K562 (cell line): ENCODE results near the gene RNF213.

Experiments
- CC2D1A ChIP-seq: fragments of 450-650 bp; IDR thresholded peaks from 2 replicates; pipeline ENCODE4 v1.6.1; 2017; ENCODE audit warnings: mild to moderate bottlenecking
- ELF4 ChIP-seq: fragments of 450-650 bp; formaldehyde crosslinking; IDR thresholded peaks from 2 replicates; pipeline ENCODE4 v1.4.0; 2022; ENCODE audit warnings: missing genetic modification characterization
- EZH2 ChIP-seq: IDR thresholded peaks from 2 replicates; pipeline ENCODE4 v1.6.1; 2012; ENCODE audit warnings: low read depth, mild to moderate bottlenecking, inconsistent platforms, low read length, borderline replicate concordance
- TAF1 ChIP-seq: IDR thresholded peaks from 2 replicates; pipeline ENCODE4 v1.6.1; 2011; ENCODE audit warnings: mild to moderate bottlenecking, low read length, moderate library complexity; ENCODE audit not compliant: insufficient read depth, control insufficient read depth, severe bottlenecking; ENCODE audit errors: extremely low read depth
- YY1 ChIP-seq, 3 experiments: IDR thresholded peaks; 2 replicates each; pipeline ENCODE4 v1.6.1; 2011; ENCODE audit warnings: low read length in 2 of 3, mild to moderate bottlenecking in 2 of 3, moderate library complexity in 2 of 3, borderline replicate concordance in 1 of 3, control low read depth in 1 of 3, low read depth in 1 of 3; ENCODE audit not compliant: insufficient read depth in 3 of 3, insufficient replicate concordance in 2 of 3, control insufficient read depth in 1 of 3, insufficient read length in 1 of 3; ENCODE audit errors: extremely low read depth in 1 of 3
- TF ChIP-seq, protein P1 (sequence below), 2 experiments: IDR thresholded peaks; 2 replicates each; pipeline ENCODE4 v1.6.1; 2011; ENCODE audit warnings: borderline replicate concordance in 1 of 2, control low read depth in 1 of 2, low read depth in 1 of 2, low read length in 1 of 2, mild to moderate bottlenecking in 1 of 2, mixed read lengths in 1 of 2, moderate library complexity in 1 of 2; ENCODE audit not compliant: insufficient read depth in 1 of 2, insufficient read length in 1 of 2, poor library complexity in 1 of 2, severe bottlenecking in 1 of 2; ENCODE audit errors: extremely low read depth in 1 of 2
- TF ChIP-seq, protein P2 (sequence below): sonication (generic); formaldehyde crosslinking; IDR thresholded peaks from 2 replicates; pipeline ENCODE4 v1.8.0; 2022; ENCODE audit warnings: mild to moderate bottlenecking, missing genetic modification reagents
- TF ChIP-seq, protein P3 (sequence below), 3 experiments: fragments of 200-800 bp in 1 of 3; fragments of 250-450 bp in 1 of 3; fragments of 450-650 bp in 1 of 3; sonication (Bioruptor Pico) in 1 of 3; sonication (Bioruptor generic) in 1 of 3; formaldehyde crosslinking in 1 of 3; IDR thresholded peaks; 2 replicates each; pipeline versions ENCODE4 v1.6.1 to v1.8.0; 2016 to 2022; ENCODE audit warnings: mild to moderate bottlenecking in 2 of 3, missing genetic modification characterization in 2 of 3, missing compliant biosample characterization in 1 of 3, moderate library complexity in 1 of 3

DNA sequence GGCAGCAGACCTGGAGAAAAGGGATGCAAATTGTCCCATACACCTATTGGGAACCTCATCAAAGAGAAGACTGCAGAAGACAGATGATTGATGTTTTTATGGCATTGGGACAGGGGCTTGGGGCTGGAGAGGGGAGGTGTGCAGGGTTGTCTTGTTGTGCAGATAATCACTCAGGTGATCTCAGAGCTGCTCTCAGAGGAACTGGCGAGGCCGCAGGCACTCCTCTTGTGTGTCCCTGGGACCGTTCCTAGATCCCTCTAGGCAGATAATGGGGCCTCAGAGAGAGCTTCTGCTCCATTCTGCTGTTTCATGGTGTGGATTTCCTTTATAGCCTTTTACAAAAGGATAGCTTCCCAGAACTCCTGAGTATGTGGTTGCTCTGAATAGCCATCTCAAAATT is 1.6 kb downstream of the RNF213 start:
- TF ChIP-seq, protein P1, sequence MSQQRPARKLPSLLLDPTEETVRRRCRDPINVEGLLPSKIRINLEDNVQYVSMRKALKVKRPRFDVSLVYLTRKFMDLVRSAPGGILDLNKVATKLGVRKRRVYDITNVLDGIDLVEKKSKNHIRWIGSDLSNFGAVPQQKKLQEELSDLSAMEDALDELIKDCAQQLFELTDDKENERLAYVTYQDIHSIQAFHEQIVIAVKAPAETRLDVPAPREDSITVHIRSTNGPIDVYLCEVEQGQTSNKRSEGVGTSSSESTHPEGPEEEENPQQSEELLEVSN (IDR thresholded peaks at IDR 0.05; ENCODE audit: borderline replicate concordance in 1 of 2, extremely low read depth in 1 of 2, insufficient read depth in 1 of 2, insufficient read length in 1 of 2, low read depth in 1 of 2, low read length in 1 of 2, poor library complexity in 1 of 2, severe bottlenecking in 1 of 2): no peak
- TF ChIP-seq ELF4 (no peak), CC2D1A (no peak), EZH2 (no peak), YY1 (IDR thresholded peaks at IDR 0.05; ENCODE audit: borderline replicate concordance in 1 of 3, control insufficient read depth in 1 of 3, extremely low read depth in 1 of 3, insufficient read depth in 3 of 3, insufficient read length in 1 of 3, insufficient replicate concordance in 2 of 3, low read depth in 1 of 3, low read length in 2 of 3) (no peak), TAF1 (no peak)
- TF ChIP-seq, protein P2, sequence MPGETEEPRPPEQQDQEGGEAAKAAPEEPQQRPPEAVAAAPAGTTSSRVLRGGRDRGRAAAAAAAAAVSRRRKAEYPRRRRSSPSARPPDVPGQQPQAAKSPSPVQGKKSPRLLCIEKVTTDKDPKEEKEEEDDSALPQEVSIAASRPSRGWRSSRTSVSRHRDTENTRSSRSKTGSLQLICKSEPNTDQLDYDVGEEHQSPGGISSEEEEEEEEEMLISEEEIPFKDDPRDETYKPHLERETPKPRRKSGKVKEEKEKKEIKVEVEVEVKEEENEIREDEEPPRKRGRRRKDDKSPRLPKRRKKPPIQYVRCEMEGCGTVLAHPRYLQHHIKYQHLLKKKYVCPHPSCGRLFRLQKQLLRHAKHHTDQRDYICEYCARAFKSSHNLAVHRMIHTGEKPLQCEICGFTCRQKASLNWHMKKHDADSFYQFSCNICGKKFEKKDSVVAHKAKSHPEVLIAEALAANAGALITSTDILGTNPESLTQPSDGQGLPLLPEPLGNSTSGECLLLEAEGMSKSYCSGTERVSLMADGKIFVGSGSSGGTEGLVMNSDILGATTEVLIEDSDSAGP: no peak
- TF ChIP-seq, protein P3, sequence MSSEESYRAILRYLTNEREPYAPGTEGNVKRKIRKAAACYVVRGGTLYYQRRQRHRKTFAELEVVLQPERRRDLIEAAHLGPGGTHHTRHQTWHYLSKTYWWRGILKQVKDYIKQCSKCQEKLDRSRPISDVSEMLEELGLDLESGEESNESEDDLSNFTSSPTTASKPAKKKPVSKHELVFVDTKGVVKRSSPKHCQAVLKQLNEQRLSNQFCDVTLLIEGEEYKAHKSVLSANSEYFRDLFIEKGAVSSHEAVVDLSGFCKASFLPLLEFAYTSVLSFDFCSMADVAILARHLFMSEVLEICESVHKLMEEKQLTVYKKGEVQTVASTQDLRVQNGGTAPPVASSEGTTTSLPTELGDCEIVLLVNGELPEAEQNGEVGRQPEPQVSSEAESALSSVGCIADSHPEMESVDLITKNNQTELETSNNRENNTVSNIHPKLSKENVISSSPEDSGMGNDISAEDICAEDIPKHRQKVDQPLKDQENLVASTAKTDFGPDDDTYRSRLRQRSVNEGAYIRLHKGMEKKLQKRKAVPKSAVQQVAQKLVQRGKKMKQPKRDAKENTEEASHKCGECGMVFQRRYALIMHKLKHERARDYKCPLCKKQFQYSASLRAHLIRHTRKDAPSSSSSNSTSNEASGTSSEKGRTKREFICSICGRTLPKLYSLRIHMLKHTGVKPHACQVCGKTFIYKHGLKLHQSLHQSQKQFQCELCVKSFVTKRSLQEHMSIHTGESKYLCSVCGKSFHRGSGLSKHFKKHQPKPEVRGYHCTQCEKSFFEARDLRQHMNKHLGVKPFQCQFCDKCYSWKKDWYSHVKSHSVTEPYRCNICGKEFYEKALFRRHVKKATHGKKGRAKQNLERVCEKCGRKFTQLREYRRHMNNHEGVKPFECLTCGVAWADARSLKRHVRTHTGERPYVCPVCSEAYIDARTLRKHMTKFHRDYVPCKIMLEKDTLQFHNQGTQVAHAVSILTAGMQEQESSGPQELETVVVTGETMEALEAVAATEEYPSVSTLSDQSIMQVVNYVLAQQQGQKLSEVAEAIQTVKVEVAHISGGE (CRISPR knock-in tag; IDR thresholded peaks at IDR 0.05): no peak
